Heart right ventricle (tissue), 16 donors: ENCODE measurements around the gene ABO. TPM values are rescaled to one million over a fixed set of nuclear protein-coding genes. Genes with fewer than 3 reads are reported as not detected.
"Not testable (repeated sequence)": the region's sequence is repeated elsewhere in the genome, so short reads cannot be mapped to it uniquely, and the experiment has no call there.

Source experiments
- ATAC-seq, 8 donors: fragments of 200-7000 bp; cut with Tn5 transposase; one replicate each; pipeline ENCODE4 v1.9.1; 2020; ENCODE audit warnings: mild to moderate bottlenecking in 8 of 8, moderate library complexity in 8 of 8, moderate number of reproducible peaks in 1 of 8
- DNase-seq, 2 donors: peaks; one replicate each; pipeline ENCODE4 v3.0.0-alpha.2; 2020
- H3K27ac ChIP-seq, 10 donors: fragments of 200-600 bp; sonication (generic) in 2 of 10; one replicate each; pipeline versions ENCODE4 v1.5.0 to v1.8.0; 2020 to 2022; ENCODE audit warnings: mild to moderate bottlenecking in 3 of 10
- H3K27me3 ChIP-seq, 7 donors: fragments of 200-600 bp; one replicate each; pipeline ENCODE4 v1.8.0; 2021 to 2022; ENCODE audit warnings: mild to moderate bottlenecking in 2 of 7
- H3K36me3 ChIP-seq, 9 donors: fragments of 200-600 bp; sonication (generic) in 1 of 9; one replicate each; pipeline versions ENCODE4 v1.5.0 to v1.8.0; 2020 to 2022; ENCODE audit warnings: mild to moderate bottlenecking in 2 of 9
- H3K4me1 ChIP-seq, 9 donors: fragments of 200-600 bp; sonication (generic) in 1 of 9; one replicate each; pipeline versions ENCODE4 v1.5.0 to v1.8.0; 2020 to 2022; ENCODE audit warnings: mild to moderate bottlenecking in 4 of 9
- H3K4me3 ChIP-seq, 10 donors: fragments of 200-600 bp; sonication (generic) in 2 of 10; one replicate each; pipeline versions ENCODE4 v1.5.0 to v1.8.0; 2020 to 2022; ENCODE audit warnings: mild to moderate bottlenecking in 7 of 10, moderate library complexity in 2 of 10
- H3K9me3 ChIP-seq, 11 donors: fragments of 200-600 bp in 10 of 11; sonication (generic) in 2 of 11; one replicate each; pipeline versions ENCODE4 v1.5.0 to v1.8.0; 2013 to 2022; ENCODE audit warnings: mild to moderate bottlenecking in 2 of 11, control low read depth in 1 of 11, moderate library complexity in 1 of 11
- CTCF ChIP-seq, 9 donors: fragments of 200-600 bp; sonication (generic) in 2 of 9; IDR thresholded peaks; one replicate each; pipeline versions ENCODE4 v1.5.0 to v1.8.0; 2021 to 2022; ENCODE audit warnings: antibody characterized with exemption in 9 of 9, mild to moderate bottlenecking in 5 of 9, moderate library complexity in 1 of 9
- WGBS, 2 donors: extraction: QIAGEN DNeasy Blood & Tissue Kit; methylation state at CpG; one replicate each; pipeline ENCODE4 v1.1.7; 2013; ENCODE audit warnings: inconsistent platforms in 1 of 2; 5-methylcytosine and 5-hydroxymethylcytosine counted together
- intact Hi-C, 10 donors: fragments of 100-400 bp; cut with DNase I; formaldehyde crosslinking; loops; one replicate each; pipeline versions ENCODE4 v1.11.1 to v1.14.2; 2022
- polyA plus RNA-seq, 2 donors: library from polyadenylated mRNA; stranded (reverse); fragments of 200-250 nt; gene quantifications; one replicate each; pipeline ENCODE4 v1.2.3, GENCODE V29; 2013
- total RNA-seq, 10 donors: library from RNA; stranded (reverse); fragmentation: NEBNext Ultra II Directional in 3 of 10; extraction: Animal tissue kit (Norgen Biotek cat#: 25700) in 3 of 10; gene quantifications; one replicate each; pipeline versions ENCODE4 v1.2.1 to v1.2.4, GENCODE V29; 2021 to 2023
- donor health status: Arrhythmogenic right ventricular cardiomyopathy.
- donor health status: ischemic (EF 13 %, LVEDD 7.1; RV severe dilation, severe dysfunction).
- donor health status: healthy with polysubstance abuse.
- donor health status: DM: no; HTN: yes; CAD: no.
- donor health status: DM: no; HTN: no; CAD: no.
- donor health status: ischemic (EF 25% LVEDD 6.9; RV normal size, moderate dysfunction).
- donor health status: ischemic (EF 25% LVEDD 5.7; RV mildly dilated, moderate dysfunction).
- donor health status: healthy.
- donor health status: DM: yes; HTN: yes; CAD: no.
- donor health status: Ischemic cardiomyopathy.
- donor health status: ischemic (EF 35%, LVEDD 5.7; RV mildly dilated, moderate dysfunction).
- donor health status: nonischemic (EF 11% LVEDD 7.7; RV severe dilation, severe dysfunction).
- donor health status: DM: yes; HTN: yes; CAD: no.
- donor health status: PGD.
- donor health status: ischemic (EF 29% LVEDD 5.4; RV normal size, mild dysfunction).
- donor health status: nonischemic (EF 23%, LVEDD 6.1; RV moderate dilation, normal function).

ABO gene
- total and polyA plus RNA-seq, 12 donors: 0.25 to 2.9 (median 1.6) TPM

GRCh38 chr9:133304158-133304470 is 29.1 kb upstream of the ABO start:
- H3K9me3 ChIP-seq: no peaks in the 10 kb centered on the region
- 61 to 63% methylated on average over 13 of the region's 13 CpGs for WGBS, 2 donors
- H3K36me3 ChIP-seq: no peaks in the 10 kb centered on the region
- DNase-seq (no peak), ATAC-seq (peak in 1 of 8 donors; percentile 26)
- no peak for TF ChIP-seq CTCF (IDR thresholded peaks at IDR 0.05)
- H3K27ac ChIP-seq: no peak overlapping the region
- H3K4me1 ChIP-seq: no peaks in the 10 kb centered on the region
- peaks cover 0 to 26% (median 3%) of the 10 kb centered on the region in 7 donors for H3K27me3 ChIP-seq
- intact Hi-C loops: no loop called here
- H3K4me3 ChIP-seq: no peak overlapping the region

- Histone ChIP-seq H3K27me3 (peaks cover 0 to 24% (median 8%) of the 10 kb centered on the region in 7 donors), H3K9me3 (no peaks in the 10 kb centered on the region), H3K4me3 (no peak overlapping the region), H3K36me3 (no peaks in the 10 kb centered on the region), H3K27ac (no peak overlapping the region), H3K4me1 (no peaks in the 10 kb centered on the region)
- no peak for TF ChIP-seq CTCF (IDR thresholded peaks at IDR 0.05)
- WGBS, 2 donors: 74 to 76% methylated on average over 26 of the region's 26 CpGs
- ATAC-seq (no peak), DNase-seq (no peak)
- intact Hi-C loops: no loop called here
Measured at GRCh38 chr9:133303266-133304157, 28.5 kb upstream of the ABO start.

- Histone ChIP-seq H3K27me3 (peaks cover 0 to 34% (median 12%) of the 10 kb centered on the region in 7 donors), H3K9me3 (no peaks in the 10 kb centered on the region), H3K4me1 (no peaks in the 10 kb centered on the region), H3K36me3 (no peaks in the 10 kb centered on the region), H3K4me3 (no peak overlapping the region), H3K27ac (no peak overlapping the region)
- ATAC-seq: no peak
- WGBS, 2 donors: 90 to 93% methylated on average over 13 of the region's 13 CpGs
- no peak for DNase-seq
- no peak for TF ChIP-seq CTCF (IDR thresholded peaks at IDR 0.05)
- intact Hi-C loops: no loop called here
Measured at GRCh38 chr9:133301253-133302230, 26.5 kb upstream of the ABO start.

GRCh38 chr9:133299996-133300395 is 25.0 kb upstream of the ABO start:
- peaks cover 0 to 36% (median 8%) of the 10 kb centered on the region in 7 donors for H3K27me3 ChIP-seq
- not testable (repeated sequence) for ATAC-seq

More at GRCh38 chr9:133299996-133300395, 25.0 kb upstream of the ABO start:
- intact Hi-C loops, H3K4me3 ChIP-seq, DNase-seq, H3K9me3 ChIP-seq, H3K27ac ChIP-seq, H3K36me3 ChIP-seq, H3K4me1 ChIP-seq: not testable (repeated sequence)
- WGBS, 2 donors: 80 to 81% methylated on average over 16 of the region's 16 CpGs
